GM23338 (cell line): ENCODE data around the gene TEX29. TPM values are rescaled to one million over a fixed set of nuclear protein-coding genes. Genes with fewer than 3 reads are reported as not detected.

Source experiments
- ATAC-seq: fragments of 200-7000 bp; cut with Tn5 transposase; 3 replicates; pipeline ENCODE4 v1.9.1; 2020
- DNase-seq: peaks from one replicate; pipeline ENCODE4 v3.0.0-alpha.2; 2015; ENCODE audit warnings: low spot score
- H2AFZ ChIP-seq: fragments of 200-600 bp; sonication (generic); 2 replicates; pipeline ENCODE4 v1.8.0; 2016; ENCODE audit warnings: antibody characterized with exemption, mild to moderate bottlenecking, moderate library complexity
- H3F3A ChIP-seq: fragments of 200-600 bp; sonication (generic); replicated peaks from 2 replicates; pipeline ENCODE4 v1.8.0; 2017; ENCODE audit warnings: antibody characterized with exemption, mixed run types, low read depth
- H3K27ac ChIP-seq: fragments of 200-600 bp; sonication (generic); 2 replicates; pipeline ENCODE4 v1.6.1; 2016; ENCODE audit warnings: low read depth
- H3K27me3 ChIP-seq: fragments of 200-600 bp; sonication (generic); 2 replicates; pipeline ENCODE4 v1.8.0; 2016; ENCODE audit warnings: mild to moderate bottlenecking, mixed run types, moderate library complexity; ENCODE audit not compliant: insufficient read depth
- H3K36me3 ChIP-seq: fragments of 200-600 bp; sonication (generic); 2 replicates; pipeline ENCODE4 v1.8.0; 2016; ENCODE audit warnings: mild to moderate bottlenecking; ENCODE audit not compliant: insufficient read depth
- H3K4me1 ChIP-seq: fragments of 200-600 bp; sonication (generic); 2 replicates; pipeline ENCODE4 v1.8.0; 2016; ENCODE audit warnings: mild to moderate bottlenecking, moderate library complexity; ENCODE audit not compliant: insufficient read depth
- H3K4me2 ChIP-seq: fragments of 200-600 bp; sonication (generic); 2 replicates; pipeline ENCODE4 v1.7.1; 2017; ENCODE audit warnings: mixed run types
- H3K4me3 ChIP-seq: fragments of 200-600 bp; sonication (generic); 2 replicates; pipeline ENCODE4 v1.6.1; 2016; ENCODE audit warnings: mixed run types
- H3K79me2 ChIP-seq: fragments of 200-600 bp; sonication (generic); replicated peaks from 2 replicates; pipeline ENCODE4 v1.8.0; 2017; ENCODE audit warnings: mild to moderate bottlenecking; ENCODE audit not compliant: insufficient read depth
- H3K9me2 ChIP-seq: fragments of 200-600 bp; sonication (generic); 2 replicates; pipeline ENCODE4 v1.8.0; 2017; ENCODE audit not compliant: insufficient read depth
- H4K20me1 ChIP-seq: fragments of 200-600 bp; sonication (generic); replicated peaks from 2 replicates; pipeline ENCODE4 v1.8.0; 2017; ENCODE audit warnings: mild to moderate bottlenecking; ENCODE audit not compliant: insufficient read depth
- H3K27ac Mint-ChIP-seq: 2 replicates; pipeline ENCODE4 v1.8.0; 2020; ENCODE audit warnings: inconsistent platforms, mild to moderate bottlenecking, moderate library complexity, mixed read lengths
- H3K27me3 Mint-ChIP-seq: 3 replicates; pipeline ENCODE4 v1.8.0; 2022; ENCODE audit warnings: low read depth, mild to moderate bottlenecking, moderate library complexity, mixed read lengths, inconsistent platforms; ENCODE audit not compliant: insufficient read depth, poor library complexity
- H3K36me3 Mint-ChIP-seq: 3 replicates; pipeline ENCODE4 v1.8.0; 2021; ENCODE audit warnings: low read depth, mild to moderate bottlenecking, inconsistent platforms, moderate library complexity, mixed read lengths
- H3K4me1 Mint-ChIP-seq: 3 replicates; pipeline ENCODE4 v1.8.0; 2020; ENCODE audit warnings: mild to moderate bottlenecking, inconsistent platforms, mixed read lengths
- H3K4me3 Mint-ChIP-seq: 3 replicates; pipeline ENCODE4 v1.8.0; 2021; ENCODE audit warnings: moderate library complexity, mild to moderate bottlenecking, inconsistent platforms, mixed read lengths
- H3K9me3 Mint-ChIP-seq: 3 replicates; pipeline ENCODE4 v1.8.0; 2020; ENCODE audit warnings: moderate library complexity, mild to moderate bottlenecking, inconsistent platforms, mixed read lengths
- CREB1 ChIP-seq: fragments of 250-450 bp; sonication (Bioruptor Pico); IDR thresholded peaks from 2 replicates; pipeline ENCODE4 v1.5.0; 2020; ENCODE audit warnings: low read depth, mild to moderate bottlenecking, moderate library complexity
- CTCF ChIP-seq, 2 experiments: fragments of 200-600 bp in 1 of 2; sonication (generic) in 1 of 2; conservative IDR thresholded peaks; 2 replicates each; pipeline versions ENCODE4 v1.5.1 to v1.6.1; 2016 to 2017; ENCODE audit warnings: antibody characterized with exemption in 2 of 2, low read depth in 2 of 2, mild to moderate bottlenecking in 2 of 2, moderate library complexity in 1 of 2
- EZH2 ChIP-seq: fragments of 200-600 bp; sonication (generic); IDR thresholded peaks from one replicate; pipeline ENCODE4 v1.8.0; 2017; ENCODE audit warnings: antibody characterized with exemption, mild to moderate bottlenecking, low read depth; ENCODE audit not compliant: unreplicated experiment
- EZH2phosphoT487 ChIP-seq: fragments of 200-600 bp; sonication (generic); IDR thresholded peaks from one replicate; pipeline ENCODE4 v1.8.1; 2018; ENCODE audit warnings: antibody characterized with exemption; ENCODE audit not compliant: unreplicated experiment
- JUNB ChIP-seq: IDR thresholded peaks from one replicate; pipeline ENCODE4 v1.6.1; 2016; ENCODE audit warnings: antibody characterized with exemption; ENCODE audit not compliant: unreplicated experiment
- NANOG ChIP-seq: IDR thresholded peaks from 2 replicates; pipeline ENCODE4 v1.6.1; 2016; ENCODE audit warnings: antibody characterized with exemption, borderline replicate concordance
- POLR2AphosphoS5 ChIP-seq: IDR thresholded peaks from 2 replicates; pipeline ENCODE4 v1.6.1; 2016; ENCODE audit warnings: antibody characterized with exemption, low read depth
- STAT1 ChIP-seq: IDR thresholded peaks from one replicate; pipeline ENCODE4 v1.6.1; 2016; ENCODE audit warnings: antibody characterized with exemption; ENCODE audit not compliant: unreplicated experiment
- ZNF114 ChIP-seq: fragments of 250-450 bp; sonication (Bioruptor Pico); IDR thresholded peaks from 2 replicates; pipeline ENCODE4 v1.5.0; 2020; ENCODE audit warnings: mild to moderate bottlenecking, moderate library complexity
- ZNF331 ChIP-seq: fragments of 250-450 bp; sonication (Bioruptor Pico); IDR thresholded peaks from 2 replicates; pipeline ENCODE4 v1.5.0; 2020; ENCODE audit warnings: low read depth, mild to moderate bottlenecking, moderate library complexity
- polyA plus RNA-seq: library from polyadenylated mRNA; unstranded; fragments of >200 nt; fragmentation: Nextera tagmentation; extraction: Ambion mirVana; gene quantifications from 2 replicates; pipeline ENCODE4 v1.2.1, GENCODE V29; 2016
- total RNA-seq: library from RNA; depleted of rRNA; stranded (reverse); fragments of >200 nt; shearing (Covaris generic); gene quantifications from 2 replicates; pipeline ENCODE4 v1.2.3, GENCODE V29; 2014
- TF ChIP-seq, protein P1 (sequence below): IDR thresholded peaks from one replicate; pipeline ENCODE4 v1.6.1; 2018; ENCODE audit warnings: antibody characterized with exemption; ENCODE audit not compliant: unreplicated experiment
- TF ChIP-seq, protein P2 (sequence below): fragments of 250-450 bp; sonication (Bioruptor Pico); IDR thresholded peaks from 2 replicates; pipeline ENCODE4 v1.5.0; 2020; ENCODE audit warnings: mild to moderate bottlenecking, moderate library complexity
- TF ChIP-seq, protein P3 (sequence below): IDR thresholded peaks from 2 replicates; pipeline ENCODE4 v1.6.1; 2016; ENCODE audit warnings: antibody characterized with exemption

Gene TEX29
- total and polyA plus RNA-seq, 2 experiments from 2014 or later: 0.31 TPM; not detected in 1

GRCh38 chr13:111288276-111288675 lies 32.2 kb upstream of the TEX29 start:
- no peaks in the 10 kb centered on the region for H3K9me2 ChIP-seq
- no peaks in the 10 kb centered on the region for H3F3A ChIP-seq
- Mint-ChIP-seq H3K36me3 (peaks cover 51% of the 10 kb centered on the region), H3K27me3 (peaks cover 4% of the 10 kb centered on the region), H3K4me3 (no peak overlapping the region), H3K9me3 (no peaks in the 10 kb centered on the region; the same call in 2 of the 3 replicates), H3K4me1 (no peaks in the 10 kb centered on the region), H3K27ac (no peak overlapping the region)
- no peaks in the 10 kb centered on the region for H3K4me1 ChIP-seq
- no peak overlapping the region for H3K4me3 ChIP-seq
- TF ChIP-seq, protein P1, sequence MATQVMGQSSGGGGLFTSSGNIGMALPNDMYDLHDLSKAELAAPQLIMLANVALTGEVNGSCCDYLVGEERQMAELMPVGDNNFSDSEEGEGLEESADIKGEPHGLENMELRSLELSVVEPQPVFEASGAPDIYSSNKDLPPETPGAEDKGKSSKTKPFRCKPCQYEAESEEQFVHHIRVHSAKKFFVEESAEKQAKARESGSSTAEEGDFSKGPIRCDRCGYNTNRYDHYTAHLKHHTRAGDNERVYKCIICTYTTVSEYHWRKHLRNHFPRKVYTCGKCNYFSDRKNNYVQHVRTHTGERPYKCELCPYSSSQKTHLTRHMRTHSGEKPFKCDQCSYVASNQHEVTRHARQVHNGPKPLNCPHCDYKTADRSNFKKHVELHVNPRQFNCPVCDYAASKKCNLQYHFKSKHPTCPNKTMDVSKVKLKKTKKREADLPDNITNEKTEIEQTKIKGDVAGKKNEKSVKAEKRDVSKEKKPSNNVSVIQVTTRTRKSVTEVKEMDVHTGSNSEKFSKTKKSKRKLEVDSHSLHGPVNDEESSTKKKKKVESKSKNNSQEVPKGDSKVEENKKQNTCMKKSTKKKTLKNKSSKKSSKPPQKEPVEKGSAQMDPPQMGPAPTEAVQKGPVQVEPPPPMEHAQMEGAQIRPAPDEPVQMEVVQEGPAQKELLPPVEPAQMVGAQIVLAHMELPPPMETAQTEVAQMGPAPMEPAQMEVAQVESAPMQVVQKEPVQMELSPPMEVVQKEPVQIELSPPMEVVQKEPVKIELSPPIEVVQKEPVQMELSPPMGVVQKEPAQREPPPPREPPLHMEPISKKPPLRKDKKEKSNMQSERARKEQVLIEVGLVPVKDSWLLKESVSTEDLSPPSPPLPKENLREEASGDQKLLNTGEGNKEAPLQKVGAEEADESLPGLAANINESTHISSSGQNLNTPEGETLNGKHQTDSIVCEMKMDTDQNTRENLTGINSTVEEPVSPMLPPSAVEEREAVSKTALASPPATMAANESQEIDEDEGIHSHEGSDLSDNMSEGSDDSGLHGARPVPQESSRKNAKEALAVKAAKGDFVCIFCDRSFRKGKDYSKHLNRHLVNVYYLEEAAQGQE: no peak
- TF ChIP-seq STAT1 (no peak), EZH2phosphoT487 (no peak), NANOG (no peak), POLR2AphosphoS5 (no peak), JUNB (no peak), CREB1 (CRISPR knock-in tag) (no peak), ZNF114 (CRISPR knock-in tag) (no peak), ZNF331 (no peak), EZH2 (no peak), CTCF (conservative IDR thresholded peaks at IDR 0.05; ENCODE audit: low read depth in 2 of 2) (no peak)
- TF ChIP-seq, protein P2, sequence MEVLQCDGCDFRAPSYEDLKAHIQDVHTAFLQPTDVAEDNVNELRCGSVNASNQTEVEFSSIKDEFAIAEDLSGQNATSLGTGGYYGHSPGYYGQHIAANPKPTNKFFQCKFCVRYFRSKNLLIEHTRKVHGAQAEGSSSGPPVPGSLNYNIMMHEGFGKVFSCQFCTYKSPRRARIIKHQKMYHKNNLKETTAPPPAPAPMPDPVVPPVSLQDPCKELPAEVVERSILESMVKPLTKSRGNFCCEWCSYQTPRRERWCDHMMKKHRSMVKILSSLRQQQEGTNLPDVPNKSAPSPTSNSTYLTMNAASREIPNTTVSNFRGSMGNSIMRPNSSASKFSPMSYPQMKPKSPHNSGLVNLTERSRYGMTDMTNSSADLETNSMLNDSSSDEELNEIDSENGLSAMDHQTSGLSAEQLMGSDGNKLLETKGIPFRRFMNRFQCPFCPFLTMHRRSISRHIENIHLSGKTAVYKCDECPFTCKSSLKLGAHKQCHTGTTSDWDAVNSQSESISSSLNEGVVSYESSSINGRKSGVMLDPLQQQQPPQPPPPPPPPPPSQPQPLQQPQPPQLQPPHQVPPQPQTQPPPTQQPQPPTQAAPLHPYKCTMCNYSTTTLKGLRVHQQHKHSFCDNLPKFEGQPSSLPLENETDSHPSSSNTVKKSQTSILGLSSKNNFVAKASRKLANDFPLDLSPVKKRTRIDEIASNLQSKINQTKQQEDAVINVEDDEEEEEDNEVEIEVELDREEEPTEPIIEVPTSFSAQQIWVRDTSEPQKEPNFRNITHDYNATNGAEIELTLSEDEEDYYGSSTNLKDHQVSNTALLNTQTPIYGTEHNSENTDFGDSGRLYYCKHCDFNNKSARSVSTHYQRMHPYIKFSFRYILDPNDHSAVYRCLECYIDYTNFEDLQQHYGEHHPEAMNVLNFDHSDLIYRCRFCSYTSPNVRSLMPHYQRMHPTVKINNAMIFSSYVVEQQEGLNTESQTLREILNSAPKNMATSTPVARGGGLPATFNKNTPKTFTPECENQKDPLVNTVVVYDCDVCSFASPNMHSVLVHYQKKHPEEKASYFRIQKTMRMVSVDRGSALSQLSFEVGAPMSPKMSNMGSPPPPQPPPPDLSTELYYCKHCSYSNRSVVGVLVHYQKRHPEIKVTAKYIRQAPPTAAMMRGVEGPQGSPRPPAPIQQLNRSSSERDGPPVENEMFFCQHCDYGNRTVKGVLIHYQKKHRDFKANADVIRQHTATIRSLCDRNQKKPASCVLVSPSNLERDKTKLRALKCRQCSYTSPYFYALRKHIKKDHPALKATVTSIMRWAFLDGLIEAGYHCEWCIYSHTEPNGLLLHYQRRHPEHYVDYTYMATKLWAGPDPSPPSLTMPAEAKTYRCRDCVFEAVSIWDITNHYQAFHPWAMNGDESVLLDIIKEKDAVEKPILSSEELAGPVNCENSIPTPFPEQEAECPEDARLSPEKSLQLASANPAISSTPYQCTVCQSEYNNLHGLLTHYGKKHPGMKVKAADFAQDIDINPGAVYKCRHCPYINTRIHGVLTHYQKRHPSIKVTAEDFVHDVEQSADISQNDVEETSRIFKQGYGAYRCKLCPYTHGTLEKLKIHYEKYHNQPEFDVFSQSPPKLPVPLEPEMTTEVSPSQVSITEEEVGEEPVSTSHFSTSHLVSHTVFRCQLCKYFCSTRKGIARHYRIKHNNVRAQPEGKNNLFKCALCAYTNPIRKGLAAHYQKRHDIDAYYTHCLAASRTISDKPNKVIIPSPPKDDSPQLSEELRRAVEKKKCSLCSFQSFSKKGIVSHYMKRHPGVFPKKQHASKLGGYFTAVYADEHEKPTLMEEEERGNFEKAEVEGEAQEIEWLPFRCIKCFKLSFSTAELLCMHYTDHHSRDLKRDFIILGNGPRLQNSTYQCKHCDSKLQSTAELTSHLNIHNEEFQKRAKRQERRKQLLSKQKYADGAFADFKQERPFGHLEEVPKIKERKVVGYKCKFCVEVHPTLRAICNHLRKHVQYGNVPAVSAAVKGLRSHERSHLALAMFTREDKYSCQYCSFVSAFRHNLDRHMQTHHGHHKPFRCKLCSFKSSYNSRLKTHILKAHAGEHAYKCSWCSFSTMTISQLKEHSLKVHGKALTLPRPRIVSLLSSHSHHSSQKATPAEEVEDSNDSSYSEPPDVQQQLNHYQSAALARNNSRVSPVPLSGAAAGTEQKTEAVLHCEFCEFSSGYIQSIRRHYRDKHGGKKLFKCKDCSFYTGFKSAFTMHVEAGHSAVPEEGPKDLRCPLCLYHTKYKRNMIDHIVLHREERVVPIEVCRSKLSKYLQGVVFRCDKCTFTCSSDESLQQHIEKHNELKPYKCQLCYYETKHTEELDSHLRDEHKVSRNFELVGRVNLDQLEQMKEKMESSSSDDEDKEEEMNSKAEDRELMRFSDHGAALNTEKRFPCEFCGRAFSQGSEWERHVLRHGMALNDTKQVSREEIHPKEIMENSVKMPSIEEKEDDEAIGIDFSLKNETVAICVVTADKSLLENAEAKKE (CRISPR knock-in tag): no peak
- TF ChIP-seq, protein P3, sequence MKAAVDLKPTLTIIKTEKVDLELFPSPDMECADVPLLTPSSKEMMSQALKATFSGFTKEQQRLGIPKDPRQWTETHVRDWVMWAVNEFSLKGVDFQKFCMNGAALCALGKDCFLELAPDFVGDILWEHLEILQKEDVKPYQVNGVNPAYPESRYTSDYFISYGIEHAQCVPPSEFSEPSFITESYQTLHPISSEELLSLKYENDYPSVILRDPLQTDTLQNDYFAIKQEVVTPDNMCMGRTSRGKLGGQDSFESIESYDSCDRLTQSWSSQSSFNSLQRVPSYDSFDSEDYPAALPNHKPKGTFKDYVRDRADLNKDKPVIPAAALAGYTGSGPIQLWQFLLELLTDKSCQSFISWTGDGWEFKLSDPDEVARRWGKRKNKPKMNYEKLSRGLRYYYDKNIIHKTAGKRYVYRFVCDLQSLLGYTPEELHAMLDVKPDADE: no peak
- ATAC-seq (no peak), DNase-seq (no peak)
- no peak overlapping the region for H2AFZ ChIP-seq
- no peak overlapping the region for H3K4me2 ChIP-seq
- no peak overlapping the region for H3K27ac ChIP-seq
- no peaks in the 10 kb centered on the region for H3K79me2 ChIP-seq
- H4K20me1 ChIP-seq: no peaks in the 10 kb centered on the region; the same call in 1 of the 2 replicates
- H3K36me3 ChIP-seq: peaks cover 7% of the 10 kb centered on the region; the same call in 1 of the 2 replicates
- no peaks in the 10 kb centered on the region for H3K27me3 ChIP-seq
